CD4-positive, CD25-positive, alpha-beta regulatory T cell (primary cell): ENCODE data around the gene TMPRSS9. TPM values are rescaled to one million over a fixed set of nuclear protein-coding genes. Genes with fewer than 3 reads are reported as not detected.

ENCODE experiments used
- ATAC-seq, 2 donors: fragments of 150-1000 bp; cut with Tn5 transposase; one replicate each; pipeline ENCODE4 v1.10.0; 2021; ENCODE audit warnings: low read depth in 2 of 2, moderate number of reproducible peaks in 2 of 2, moderate library complexity in 1 of 2
- DNase-seq, 3 donors: peaks; one replicate each; pipeline versions ENCODE4 v3.0.0 to v3.0.0-alpha.2; 2012 to 2022; ENCODE audit warnings: mixed read lengths in 1 of 3
- H3K27ac ChIP-seq: one replicate; pipeline ENCODE4 v1.7.0; 2013; ENCODE audit warnings: mild to moderate bottlenecking, low read length; ENCODE audit not compliant: insufficient read depth, poor library complexity, severe bottlenecking
- H3K27me3 ChIP-seq: one replicate; pipeline ENCODE4 v1.7.0; 2013; ENCODE audit warnings: low read length; ENCODE audit not compliant: control insufficient read depth, insufficient read depth
- H3K36me3 ChIP-seq: one replicate; pipeline ENCODE4 v1.7.0; 2013; ENCODE audit warnings: mild to moderate bottlenecking, low read length, moderate library complexity; ENCODE audit not compliant: control insufficient read depth, insufficient read depth
- H3K4me1 ChIP-seq: 2 replicates; pipeline ENCODE4 v1.7.0; 2013; ENCODE audit warnings: mild to moderate bottlenecking, low read length; ENCODE audit not compliant: insufficient read depth, control insufficient read depth, poor library complexity, severe bottlenecking
- H3K4me3 ChIP-seq: one replicate; pipeline ENCODE4 v1.7.0; 2013; ENCODE audit warnings: low read depth, mild to moderate bottlenecking, low read length, moderate library complexity
- H3K9me3 ChIP-seq, 2 experiments: 1 replicate in 1 of 2; 2 replicates in 1 of 2; pipeline ENCODE4 v1.7.0; 2013; ENCODE audit warnings: low read length in 2 of 2, mild to moderate bottlenecking in 1 of 2, moderate library complexity in 1 of 2; ENCODE audit not compliant: control insufficient read depth in 2 of 2
- H3K27ac Mint-ChIP-seq, 3 donors: one replicate each; pipeline ENCODE4 v1.8.0; 2020 to 2022; ENCODE audit warnings: mild to moderate bottlenecking in 3 of 3, mixed read lengths in 3 of 3, moderate library complexity in 2 of 3
- H3K27me3 Mint-ChIP-seq: one replicate; pipeline ENCODE4 v1.8.0; 2022; ENCODE audit warnings: mild to moderate bottlenecking, mixed read lengths
- H3K36me3 Mint-ChIP-seq: one replicate; pipeline ENCODE4 v1.8.0; 2020; ENCODE audit warnings: mixed read lengths
- H3K4me1 Mint-ChIP-seq, 4 donors: one replicate each; pipeline ENCODE4 v1.8.0; 2020 to 2022; ENCODE audit warnings: mixed read lengths in 4 of 4, mild to moderate bottlenecking in 1 of 4
- H3K4me3 Mint-ChIP-seq, 4 donors: one replicate each; pipeline ENCODE4 v1.8.0; 2020 to 2022; ENCODE audit warnings: mild to moderate bottlenecking in 4 of 4, mixed read lengths in 4 of 4, moderate library complexity in 3 of 4
- H3K9me3 Mint-ChIP-seq, 7 donors: one replicate each; pipeline ENCODE4 v1.8.0; 2020 to 2022; ENCODE audit warnings: mixed read lengths in 7 of 7, mild to moderate bottlenecking in 3 of 7, moderate library complexity in 2 of 7
- polyA plus RNA-seq, 4 donors: library from polyadenylated mRNA; unstranded; fragments of 300-500 nt; fragmentation: Illumina TruSeq; gene quantifications; one replicate each; pipeline ENCODE4 v1.2.3, GENCODE V29; 2021
- total RNA-seq: library from RNA; stranded (reverse); gene quantifications from one replicate; pipeline ENCODE4 v1.2.3, GENCODE V29; 2022

The TMPRSS9 gene
- total and polyA plus RNA-seq, 5 donors from 2014 or later, result 0.17 TPM; not detected in 4

DNA sequence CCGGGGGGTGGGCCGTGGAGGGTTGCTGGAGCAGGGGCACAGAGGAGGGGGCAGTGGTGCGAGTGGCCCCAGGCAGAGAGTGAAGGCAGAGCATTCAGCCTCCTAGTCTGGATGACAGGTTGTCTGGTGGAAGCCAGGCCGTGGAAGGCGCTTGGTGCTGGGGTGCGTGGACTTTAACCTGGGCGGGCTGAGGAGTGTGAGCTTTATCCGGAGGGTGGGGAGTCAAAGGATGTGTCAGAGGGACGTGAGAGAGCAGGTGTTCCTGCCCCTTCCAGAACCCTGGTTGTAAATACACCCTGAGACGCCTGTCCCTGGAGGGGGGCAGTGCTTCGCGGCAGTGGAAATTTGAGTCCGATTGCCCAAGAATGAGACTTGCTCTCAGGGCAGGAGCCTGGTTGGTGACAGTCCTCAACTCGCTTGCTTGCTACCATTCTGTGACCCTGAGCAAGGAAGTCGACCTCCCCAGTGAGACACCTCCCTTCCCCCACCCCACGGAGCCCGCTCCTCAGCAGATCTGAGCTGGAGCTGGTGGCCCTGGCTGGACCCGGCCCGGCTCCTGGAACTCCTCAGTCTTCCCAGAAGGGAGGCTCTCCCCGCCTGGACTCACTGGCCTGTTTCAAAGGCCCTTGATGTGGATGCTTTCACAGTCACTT, 29.3 kb upstream of the TMPRSS9 start:
- ATAC-seq, result no peak
- no peaks in the 10 kb centered on the region for H3K9me3 Mint-ChIP-seq
- H3K36me3 ChIP-seq, result peaks cover 3% of the 10 kb centered on the region
- H3K4me1 Mint-ChIP-seq, result peaks cover 5 to 67% (median 33%) of the 10 kb centered on the region in 4 donors
- peak overlapping the region; percentile 74 to 89 (median 89) for H3K27ac Mint-ChIP-seq
- no peak overlapping the region for H3K4me3 ChIP-seq
- no peaks in the 10 kb centered on the region for H3K27me3 Mint-ChIP-seq
- no peak overlapping the region for H3K27ac ChIP-seq
- H3K9me3 ChIP-seq, result no peaks in the 10 kb centered on the region
- no peak for DNase-seq
- H3K36me3 Mint-ChIP-seq, result peaks cover 14% of the 10 kb centered on the region
- H3K27me3 ChIP-seq, result no peaks in the 10 kb centered on the region
- peaks cover 28% of the 10 kb centered on the region for H3K4me1 ChIP-seq
- peak overlapping the region; percentile 67 to 92 (median 84) for H3K4me3 Mint-ChIP-seq

- Mint-ChIP-seq H3K9me3 (peaks cover 0 to 2% (median 0%) of the 10 kb centered on the region in 7 donors), H3K27ac (peak overlapping the region; percentile 66 to 89 (median 74)), H3K4me1 (peaks cover 9 to 65% (median 35%) of the 10 kb centered on the region in 4 donors), H3K27me3 (no peaks in the 10 kb centered on the region), H3K4me3 (peak overlapping the region; percentile 15 to 82 (median 62)), H3K36me3 (peaks cover 18% of the 10 kb centered on the region)
- no peak for ATAC-seq
- no peaks in the 10 kb centered on the region for H3K27me3 ChIP-seq
- H3K4me1 ChIP-seq, result peaks cover 28% of the 10 kb centered on the region
- H3K9me3 ChIP-seq, result no peaks in the 10 kb centered on the region
- H3K27ac ChIP-seq, result no peak overlapping the region
- no peak overlapping the region for H3K4me3 ChIP-seq
- peaks cover 2% of the 10 kb centered on the region for H3K36me3 ChIP-seq
- DNase-seq, result no peak
Observed at GRCh38 chr19:2331601-2332246, 28.3 kb upstream of the TMPRSS9 start.

- DNase-seq, result peak in 2 of 3 donors; percentile 43 to 64
- peak in 1 of 2 donors; percentile 29 for ATAC-seq
- Histone ChIP-seq H3K27me3 (no peaks in the 10 kb centered on the region), H3K4me1 (peaks cover 20% of the 10 kb centered on the region), H3K27ac (no peak overlapping the region), H3K36me3 (no peaks in the 10 kb centered on the region), H3K9me3 (no peaks in the 10 kb centered on the region), H3K4me3 (no peak overlapping the region)
- peak overlapping the region; percentile 74 to 89 (median 89) for H3K27ac Mint-ChIP-seq
- peaks cover 8 to 58% (median 31%) of the 10 kb centered on the region in 4 donors for H3K4me1 Mint-ChIP-seq
- H3K27me3 Mint-ChIP-seq, result no peaks in the 10 kb centered on the region
- H3K9me3 Mint-ChIP-seq, result peaks cover 0 to 2% (median 0%) of the 10 kb centered on the region in 7 donors
- H3K36me3 Mint-ChIP-seq, result peaks cover 18% of the 10 kb centered on the region
- peak overlapping the region in 3 of 4 donors; percentile 46 to 82 (median 52) for H3K4me3 Mint-ChIP-seq
Observed at GRCh38 chr19:2332341-2333026, 27.6 kb upstream of the TMPRSS9 start.

DNA sequence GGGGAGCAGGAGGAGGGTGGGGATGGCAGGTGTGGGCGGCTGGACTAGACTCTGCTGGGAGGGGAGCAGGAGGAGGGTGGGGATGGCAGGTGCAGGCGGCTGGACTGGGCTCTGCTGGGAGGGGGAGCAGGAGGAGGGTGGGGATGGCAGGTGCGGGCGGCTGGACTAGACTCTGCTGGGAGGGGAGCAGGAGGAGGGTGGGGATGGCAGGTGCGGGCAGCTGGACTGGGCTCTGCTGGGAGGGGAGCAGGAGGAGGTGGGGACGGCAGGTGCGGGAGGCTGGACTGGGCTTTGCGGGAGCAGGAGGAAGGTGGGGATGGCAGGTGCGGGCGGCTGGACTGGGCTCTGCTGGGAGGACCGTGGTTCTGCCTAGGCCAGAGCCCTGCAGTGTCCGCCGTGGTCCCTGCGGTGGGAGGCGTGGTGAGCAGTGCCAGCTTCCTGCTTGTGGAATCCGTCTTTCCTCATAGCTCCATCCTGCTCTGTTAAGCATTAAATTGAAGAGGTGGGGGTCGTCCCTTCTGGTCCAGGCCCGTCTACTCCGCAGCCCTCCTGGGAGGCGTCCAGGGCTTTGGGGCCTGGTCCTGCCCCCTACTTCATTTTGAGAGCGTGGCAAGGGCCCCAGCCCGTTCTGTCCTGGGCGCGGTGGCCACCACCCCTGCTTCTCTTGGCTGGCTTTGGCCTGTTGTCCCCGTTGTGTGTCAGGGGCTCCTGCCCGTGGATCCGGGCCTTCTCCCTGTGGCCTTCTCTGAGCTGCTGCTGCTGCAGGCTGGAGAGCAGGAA, 26.8 kb upstream of the TMPRSS9 start:
- Histone ChIP-seq H3K27ac (no peak overlapping the region), H3K4me1 (peaks cover 16% of the 10 kb centered on the region), H3K36me3 (no peaks in the 10 kb centered on the region), H3K27me3 (no peaks in the 10 kb centered on the region), H3K4me3 (no peak overlapping the region), H3K9me3 (no peaks in the 10 kb centered on the region)
- peak overlapping the region in 1 of 3 donors; percentile 78 for H3K27ac Mint-ChIP-seq
- H3K27me3 Mint-ChIP-seq, result no peaks in the 10 kb centered on the region
- peaks cover 4 to 53% (median 26%) of the 10 kb centered on the region in 4 donors for H3K4me1 Mint-ChIP-seq
- H3K36me3 Mint-ChIP-seq, result peaks cover 15% of the 10 kb centered on the region
- DNase-seq, result no peak
- H3K4me3 Mint-ChIP-seq, result peak overlapping the region in 2 of 4 donors; percentile 22 to 60
- peaks cover 0 to 2% (median 0%) of the 10 kb centered on the region in 7 donors for H3K9me3 Mint-ChIP-seq
- no peak for ATAC-seq

GRCh38 chr19:2333807-2334211, 26.3 kb upstream of the TMPRSS9 start:
- no peaks in the 10 kb centered on the region for H3K27me3 Mint-ChIP-seq
- H3K9me3 ChIP-seq, result no peaks in the 10 kb centered on the region
- H3K4me3 Mint-ChIP-seq, result peak overlapping the region in 2 of 4 donors; percentile 22 to 60
- no peak for DNase-seq
- no peaks in the 10 kb centered on the region for H3K27me3 ChIP-seq
- H3K27ac Mint-ChIP-seq, result peak overlapping the region in 1 of 3 donors; percentile 78
- no peak for ATAC-seq
- H3K9me3 Mint-ChIP-seq, result peaks cover 0 to 2% (median 0%) of the 10 kb centered on the region in 7 donors
- peaks cover 12% of the 10 kb centered on the region for H3K36me3 Mint-ChIP-seq
- H3K4me1 ChIP-seq, result peaks cover 15% of the 10 kb centered on the region
- no peak overlapping the region for H3K4me3 ChIP-seq
- peaks cover 4 to 50% (median 24%) of the 10 kb centered on the region in 4 donors for H3K4me1 Mint-ChIP-seq
- H3K36me3 ChIP-seq, result no peaks in the 10 kb centered on the region
- H3K27ac ChIP-seq, result no peak overlapping the region

DNA sequence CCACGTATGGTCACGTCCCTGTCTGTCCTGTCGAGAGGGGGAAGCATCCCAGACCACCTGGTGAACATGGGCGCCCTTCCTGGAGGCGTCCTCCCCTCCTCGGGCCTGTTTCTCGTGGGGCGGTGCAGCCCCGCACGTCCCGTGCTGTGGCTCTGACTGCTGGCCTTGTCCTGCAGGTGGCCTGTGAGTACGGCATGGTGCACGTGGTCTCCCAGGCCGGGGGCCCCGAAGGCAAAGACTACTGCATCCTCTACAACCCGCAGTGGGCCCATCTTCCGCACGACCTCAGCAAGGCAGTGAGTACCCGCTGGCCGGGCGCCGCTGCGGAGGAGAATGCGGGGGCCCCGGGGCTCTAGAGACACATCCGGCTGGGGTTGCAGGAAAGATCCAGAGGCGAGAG, 25.6 kb upstream of the TMPRSS9 start:
- H3K27ac ChIP-seq, result no peak overlapping the region
- H3K4me3 Mint-ChIP-seq, result peak overlapping the region in 1 of 4 donors; percentile 60

More for the DNA sequence above, 25.6 kb upstream of the TMPRSS9 start:
- no peak for ATAC-seq
- Histone ChIP-seq H3K27me3 (no peaks in the 10 kb centered on the region), H3K36me3 (no peaks in the 10 kb centered on the region), H3K4me1 (peaks cover 8% of the 10 kb centered on the region), H3K4me3 (no peak overlapping the region), H3K9me3 (no peaks in the 10 kb centered on the region)
- Mint-ChIP-seq H3K27ac (no peak overlapping the region), H3K27me3 (no peaks in the 10 kb centered on the region), H3K4me1 (peaks cover 4 to 46% (median 19%) of the 10 kb centered on the region in 4 donors), H3K36me3 (peaks cover 12% of the 10 kb centered on the region), H3K9me3 (peaks cover 0 to 2% (median 0%) of the 10 kb centered on the region in 7 donors)
- no peak for DNase-seq
